GM19467 (cell line): ENCODE measurements around the gene CD44.

Experiments
- ATAC-seq: cut with Tn5 transposase; IDR thresholded peaks from one replicate; pipeline ENCODE4 v1.9.1; 2021; ENCODE audit warnings: mild to moderate bottlenecking, moderate library complexity; ENCODE audit not compliant: unreplicated experiment

Gene CD44

GRCh38 chr11:35136311-35136710 lies 2.7 kb upstream of the CD44 start:
- ATAC-seq = no peak

DNA sequence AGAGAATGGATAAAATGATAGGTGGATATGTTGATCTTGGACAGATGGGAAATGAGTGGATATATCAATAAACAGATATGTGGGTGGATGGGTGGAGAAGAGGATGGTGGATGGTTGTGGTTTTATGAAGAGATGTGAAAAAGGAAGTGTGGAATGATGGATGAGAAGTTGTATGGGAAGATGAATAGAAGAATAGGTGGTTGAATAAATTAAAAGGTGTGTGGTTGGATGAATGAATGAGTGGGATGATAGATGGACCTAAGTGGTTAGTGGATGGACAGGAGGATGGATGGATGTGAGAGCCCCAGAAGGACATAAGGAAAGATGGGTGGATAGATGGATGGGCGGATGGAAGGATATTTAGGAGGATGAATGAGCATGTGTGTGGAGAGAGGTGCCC lies 913 bp upstream of the CD44 start:
- no peak for ATAC-seq

DNA sequence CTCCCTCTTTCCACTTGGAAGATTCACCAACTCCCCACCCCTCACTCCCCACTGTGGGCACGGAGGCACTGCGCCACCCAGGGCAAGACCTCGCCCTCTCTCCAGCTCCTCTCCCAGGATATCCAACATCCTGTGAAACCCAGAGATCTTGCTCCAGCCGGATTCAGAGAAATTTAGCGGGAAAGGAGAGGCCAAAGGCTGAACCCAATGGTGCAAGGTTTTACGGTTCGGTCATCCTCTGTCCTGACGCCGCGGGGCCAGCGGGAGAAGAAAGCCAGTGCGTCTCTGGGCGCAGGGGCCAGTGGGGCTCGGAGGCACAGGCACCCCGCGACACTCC lies 397 bp upstream of the CD44 start:
- ATAC-seq = no peak

DNA sequence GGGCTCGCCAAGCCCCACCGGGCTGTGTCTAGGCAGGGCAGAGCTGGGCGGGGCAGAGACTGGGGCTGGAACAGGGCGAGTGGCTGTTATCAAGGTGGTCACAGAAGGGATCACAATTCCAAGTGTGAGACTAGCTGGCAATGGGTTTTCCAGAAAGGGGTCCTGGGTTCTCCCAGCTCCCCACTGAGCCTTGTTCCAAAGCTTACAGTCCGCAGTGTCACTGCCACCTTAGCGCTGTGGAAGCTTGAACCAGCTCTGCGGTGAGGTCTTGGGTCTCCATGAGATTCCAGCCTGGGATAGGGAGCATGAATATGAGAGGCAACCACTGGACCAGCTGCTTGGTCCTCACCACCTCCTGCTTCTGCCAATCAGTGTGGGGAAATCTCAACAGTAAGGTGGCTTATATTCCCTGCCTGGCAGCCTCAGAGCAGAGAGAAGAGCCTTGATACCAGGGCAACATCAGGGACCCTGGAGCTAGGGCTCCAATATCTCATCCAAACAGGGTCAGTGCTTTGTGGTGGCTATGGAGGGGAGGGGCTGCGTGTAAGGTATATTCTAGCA lies 831 bp downstream of the CD44 start:
- no peak for ATAC-seq

GRCh38 chr11:35141071-35141470 lies 2.1 kb downstream of the CD44 start:
- no peak for ATAC-seq

DNA sequence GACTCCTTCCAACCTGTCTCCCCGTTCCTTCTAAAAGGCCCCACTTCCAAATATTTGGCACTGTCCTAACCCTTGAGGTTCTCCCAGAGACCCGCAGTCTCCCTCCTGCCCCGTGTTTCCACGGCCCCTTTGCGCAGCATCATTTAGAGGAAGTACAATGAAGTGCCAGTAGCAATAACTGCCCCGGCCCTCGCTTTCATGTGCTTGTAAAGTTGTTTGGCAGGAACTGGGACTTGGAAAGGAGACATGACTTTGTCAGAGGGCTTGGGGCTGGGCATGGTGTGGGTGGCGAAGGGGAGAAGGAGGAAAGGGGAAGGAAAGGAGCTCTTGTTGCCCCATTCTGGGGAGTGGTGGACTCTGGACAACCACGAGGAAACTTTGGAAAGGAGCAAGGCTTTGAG lies 2.6 kb downstream of the CD44 start:
- ATAC-seq = no peak

DNA sequence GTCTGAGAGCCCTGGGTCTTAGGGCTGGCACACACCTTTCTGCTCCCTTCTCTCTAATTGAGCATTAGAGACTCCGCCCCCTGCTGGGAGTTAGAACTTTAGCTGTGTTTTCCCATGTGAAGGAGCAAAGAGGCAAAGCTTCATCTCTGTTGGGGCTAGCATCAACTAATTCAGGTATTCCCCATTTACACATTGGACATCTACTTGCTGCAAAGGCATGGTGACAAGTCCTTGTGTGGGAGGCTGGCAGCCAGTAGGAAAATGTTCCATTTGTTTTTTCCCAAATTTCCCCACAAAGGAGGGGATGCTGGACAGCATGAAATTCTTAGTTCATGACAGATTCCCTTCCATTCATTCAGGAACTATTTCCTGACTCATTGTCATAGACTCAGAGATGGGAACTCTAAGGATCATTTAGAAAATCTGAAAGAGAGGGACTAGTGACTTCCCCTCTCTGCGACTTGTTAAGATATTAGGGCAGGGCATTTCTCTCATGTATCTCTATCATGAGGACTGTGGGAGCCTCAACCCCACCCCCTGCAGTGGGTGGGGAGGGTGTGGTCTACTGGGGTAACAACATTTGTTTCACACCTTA lies 3.6 kb downstream of the CD44 start:
- no peak for ATAC-seq

GRCh38 chr11:35143297-35144135 lies 4.5 kb downstream of the CD44 start:
- ATAC-seq = no peak

- peak; percentile 45 for ATAC-seq
Measured at GRCh38 chr11:35144136-35144741, 5.3 kb downstream of the CD44 start.

- ATAC-seq = no peak
Measured at GRCh38 chr11:35144806-35145205, 5.8 kb downstream of the CD44 start.

DNA sequence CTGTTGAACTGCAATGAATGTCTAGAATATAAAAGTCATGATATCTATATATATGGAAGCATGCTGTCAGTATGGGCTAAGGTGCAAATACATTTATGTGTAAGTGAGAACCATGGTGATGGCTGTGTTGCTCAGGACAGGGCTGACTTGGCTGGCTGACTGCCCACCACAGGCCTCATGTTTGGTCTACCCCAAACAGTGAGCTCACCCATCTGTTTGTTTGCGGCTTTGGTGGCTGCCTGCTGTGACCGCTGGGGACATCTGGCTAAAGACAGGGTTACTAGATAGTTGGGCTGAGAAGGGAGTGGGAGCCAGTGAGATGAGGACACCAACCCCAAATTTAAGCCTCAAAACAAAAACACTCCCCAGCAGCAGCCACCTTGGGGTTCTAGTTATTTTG lies 6.3 kb downstream of the CD44 start:
- peak; percentile 59 for ATAC-seq

GRCh38 chr11:35146074-35146521 lies 7.1 kb downstream of the CD44 start:
- no peak for ATAC-seq

GRCh38 chr11:35146711-35147110 lies 7.7 kb downstream of the CD44 start:
- ATAC-seq = no peak

GRCh38 chr11:35147235-35147634 lies 8.3 kb downstream of the CD44 start:
- ATAC-seq = no peak

DNA sequence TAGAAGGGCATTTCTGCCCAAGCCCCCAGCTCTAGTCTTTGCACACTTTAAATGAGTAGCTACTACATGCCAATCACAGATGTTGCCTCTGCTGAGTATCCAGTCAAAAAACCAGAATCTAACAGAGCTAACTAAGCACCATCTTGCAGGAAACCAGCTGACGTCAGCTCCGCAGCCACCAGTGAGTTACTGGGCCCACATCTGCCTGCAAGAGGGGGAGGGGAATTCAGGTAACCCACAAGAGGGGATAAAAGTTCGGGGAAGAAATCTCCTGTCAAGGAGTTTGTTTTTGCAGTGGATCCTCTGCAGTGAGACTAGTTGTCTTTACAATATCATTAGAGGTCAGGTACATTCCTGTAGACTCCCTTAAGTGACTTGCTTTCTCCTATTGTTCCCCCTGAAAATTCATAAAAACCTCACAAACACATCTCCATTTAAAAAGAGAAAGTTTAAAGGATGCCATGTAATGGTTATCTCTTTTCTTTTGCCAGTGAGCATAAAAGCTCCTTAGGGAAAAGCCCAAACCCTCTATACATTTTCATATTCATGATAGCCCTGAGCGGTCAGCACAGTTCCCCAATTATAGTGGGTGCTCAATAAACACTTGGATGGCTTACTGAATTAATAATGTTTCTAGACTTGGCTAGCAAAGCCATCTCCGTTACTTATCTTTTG lies 9.3 kb downstream of the CD44 start:
- ATAC-seq = no peak

- no peak for ATAC-seq
Measured at GRCh38 chr11:35150454-35150853, 11.5 kb downstream of the CD44 start.

GRCh38 chr11:35151241-35151640 lies 12.3 kb downstream of the CD44 start:
- ATAC-seq = no peak

GRCh38 chr11:35151683-35152280 lies 12.8 kb downstream of the CD44 start:
- ATAC-seq = no peak

DNA sequence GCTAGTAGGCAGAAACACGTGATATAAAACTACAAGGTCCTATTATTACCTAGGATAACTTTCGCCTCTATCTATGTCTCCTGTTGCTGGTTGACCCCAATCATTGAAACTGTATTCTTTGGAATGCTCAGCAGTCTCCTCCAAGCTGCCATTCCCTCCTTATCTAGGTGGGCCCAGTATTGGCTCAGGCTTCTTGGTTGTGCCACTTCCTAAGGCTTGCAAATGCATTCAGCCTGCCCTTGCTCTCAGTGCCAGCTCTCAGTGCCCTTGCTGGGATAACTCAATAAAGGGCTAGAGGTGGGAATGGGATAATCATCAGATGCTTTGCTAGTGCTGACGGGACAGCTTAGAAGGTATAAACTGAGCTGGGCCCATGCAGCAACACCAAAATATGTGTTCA lies 13.6 kb downstream of the CD44 start:
- ATAC-seq = no peak

GRCh38 chr11:35153280-35153679 lies 14.3 kb downstream of the CD44 start:
- no peak for ATAC-seq

- no peak for ATAC-seq
Measured at GRCh38 chr11:35154952-35155351, 16.0 kb downstream of the CD44 start.
